Cardiac fibroblast (primary cell): ENCODE results near the gene TNFRSF21.

ENCODE experiments used
- DNase-seq, 2 donors: peaks; one replicate each; pipeline versions ENCODE4 v3.0.0 to v3.0.0-alpha.2; 2010; ENCODE audit warnings: low read depth in 2 of 2
- H3K4me3 ChIP-seq, 2 donors: replicated peaks in 1 of 2; 1 replicate in 1 of 2; 2 replicates in 1 of 2; pipeline ENCODE4 v1.5.1; 2011; ENCODE audit warnings: low read depth in 2 of 2, low read length in 2 of 2, mild to moderate bottlenecking in 2 of 2, moderate library complexity in 1 of 2
- TF ChIP-seq, protein P1 (sequence below): IDR thresholded peaks from one replicate; pipeline ENCODE4 v1.5.1; 2011; ENCODE audit warnings: low read depth, mild to moderate bottlenecking, low read length, inconsistent platforms

The TNFRSF21 gene

DNA sequence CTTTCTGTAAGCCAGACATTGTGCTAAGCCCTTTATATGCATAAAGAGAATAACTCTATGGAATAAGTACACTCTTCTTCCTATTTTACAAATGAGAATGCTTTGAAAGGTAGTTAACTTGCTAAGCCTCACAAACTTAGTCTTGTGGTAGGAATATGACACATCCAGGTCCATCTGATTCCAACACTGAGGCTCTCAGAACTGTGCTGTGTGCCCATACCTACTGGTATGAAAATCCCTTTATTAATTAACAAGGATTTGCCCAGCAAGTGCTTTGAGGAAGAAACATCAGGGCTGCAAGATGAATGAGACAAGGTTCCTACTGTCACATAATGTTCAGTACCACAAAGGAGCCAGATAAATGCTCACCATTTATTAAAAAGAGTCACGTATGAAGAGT is 122.6 kb downstream of the TNFRSF21 start:
- no peak overlapping the region for H3K4me3 ChIP-seq
- TF ChIP-seq, protein P1, sequence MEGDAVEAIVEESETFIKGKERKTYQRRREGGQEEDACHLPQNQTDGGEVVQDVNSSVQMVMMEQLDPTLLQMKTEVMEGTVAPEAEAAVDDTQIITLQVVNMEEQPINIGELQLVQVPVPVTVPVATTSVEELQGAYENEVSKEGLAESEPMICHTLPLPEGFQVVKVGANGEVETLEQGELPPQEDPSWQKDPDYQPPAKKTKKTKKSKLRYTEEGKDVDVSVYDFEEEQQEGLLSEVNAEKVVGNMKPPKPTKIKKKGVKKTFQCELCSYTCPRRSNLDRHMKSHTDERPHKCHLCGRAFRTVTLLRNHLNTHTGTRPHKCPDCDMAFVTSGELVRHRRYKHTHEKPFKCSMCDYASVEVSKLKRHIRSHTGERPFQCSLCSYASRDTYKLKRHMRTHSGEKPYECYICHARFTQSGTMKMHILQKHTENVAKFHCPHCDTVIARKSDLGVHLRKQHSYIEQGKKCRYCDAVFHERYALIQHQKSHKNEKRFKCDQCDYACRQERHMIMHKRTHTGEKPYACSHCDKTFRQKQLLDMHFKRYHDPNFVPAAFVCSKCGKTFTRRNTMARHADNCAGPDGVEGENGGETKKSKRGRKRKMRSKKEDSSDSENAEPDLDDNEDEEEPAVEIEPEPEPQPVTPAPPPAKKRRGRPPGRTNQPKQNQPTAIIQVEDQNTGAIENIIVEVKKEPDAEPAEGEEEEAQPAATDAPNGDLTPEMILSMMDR: no peak
- no peak for DNase-seq

DNA sequence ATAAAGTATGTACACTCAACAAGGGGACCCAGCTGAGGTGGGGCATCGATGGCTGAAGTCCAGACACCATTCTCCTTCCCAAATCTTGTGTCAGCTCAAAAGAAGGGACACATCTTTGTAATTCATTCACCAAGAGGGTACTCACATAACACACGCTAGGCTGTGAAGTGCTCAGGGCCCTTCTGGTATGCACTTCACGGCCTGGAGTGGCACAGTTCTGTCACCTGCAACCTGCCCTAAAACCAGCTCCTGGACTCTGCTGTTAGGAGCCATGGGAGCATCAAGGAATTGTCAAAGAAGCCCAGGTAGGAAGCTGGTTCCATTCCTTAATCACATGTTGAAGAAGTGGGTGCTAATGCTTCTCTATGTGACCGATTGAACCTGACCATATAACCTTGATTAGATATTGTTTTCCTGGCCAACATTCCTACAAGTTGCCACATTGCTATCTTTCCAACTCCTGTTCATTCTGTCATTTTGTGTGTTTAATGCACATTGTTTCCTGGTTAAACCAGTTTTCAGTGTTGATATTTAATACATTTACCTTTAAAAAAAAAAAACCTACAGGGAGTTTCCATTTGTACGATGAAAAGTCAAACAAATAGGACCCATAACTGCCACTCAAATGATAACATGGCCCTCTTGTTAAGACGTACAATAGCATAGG is 127.3 kb downstream of the TNFRSF21 start:
- TF ChIP-seq, protein P1: no peak
- no peak overlapping the region for H3K4me3 ChIP-seq
- no peak for DNase-seq

- no peak for DNase-seq
- TF ChIP-seq, protein P1: no peak
These were observed 128.0 kb downstream of the TNFRSF21 start for GRCh38 chr6:47181681-47182080.

More at GRCh38 chr6:47181681-47182080, 128.0 kb downstream of the TNFRSF21 start:
- no peak overlapping the region for H3K4me3 ChIP-seq
